GM21515 (cell line): Measurements from ENCODE around the gene OR10G2.
"Not testable (repeated sequence)": the region's sequence is repeated elsewhere in the genome, so short reads cannot be mapped to it uniquely, and the experiment has no call there.

Experiments used
- ATAC-seq: cut with Tn5 transposase; IDR thresholded peaks from one replicate; pipeline ENCODE4 v1.9.1; 2021; ENCODE audit not compliant: unreplicated experiment

Gene OR10G2

GRCh38 chr14:21602181-21602580 is 32.6 kb downstream of the OR10G2 start:
- ATAC-seq: not testable (repeated sequence)

- ATAC-seq: no peak
Measured at GRCh38 chr14:21589317-21589716, 45.4 kb downstream of the OR10G2 start.
